HL-60 (cell line): ENCODE measurements around the gene PAPOLA.

ENCODE experiments used
- DNase-seq, 2 experiments: peaks; one replicate each; pipeline ENCODE4 v3.0.0-alpha.2; 2010 to 2020; ENCODE audit warnings: low read depth in 1 of 2, low spot score in 1 of 2
- H3K27ac ChIP-seq: fragments of 250-450 bp; sonication (Bioruptor Pico); replicated peaks from 2 replicates; pipeline ENCODE4 v1.5.1; 2020; ENCODE audit warnings: mild to moderate bottlenecking, moderate library complexity
- H3K27me3 ChIP-seq: fragments of 250-450 bp; sonication (Bioruptor Pico); 2 replicates; pipeline ENCODE4 v1.5.1; 2021; ENCODE audit warnings: mild to moderate bottlenecking, moderate library complexity; ENCODE audit not compliant: insufficient read depth, poor library complexity, severe bottlenecking
- H3K4me3 ChIP-seq: replicated peaks from 2 replicates; pipeline ENCODE4 v1.5.1; 2011; ENCODE audit warnings: mild to moderate bottlenecking, control low read depth, low read length; ENCODE audit not compliant: insufficient read depth
- CTCF ChIP-seq: IDR thresholded peaks from one replicate; pipeline ENCODE4 v1.5.1; 2011; ENCODE audit warnings: low read length, control low read depth, inconsistent platforms; ENCODE audit not compliant: insufficient read depth
- GABPA ChIP-seq: IDR thresholded peaks from 2 replicates; pipeline ENCODE4 v1.6.1; 2012; ENCODE audit warnings: low read depth
- POLR2AphosphoS5 ChIP-seq: IDR thresholded peaks from 2 replicates; pipeline ENCODE4 v1.6.1; 2012; ENCODE audit warnings: low read depth
- REST ChIP-seq: IDR thresholded peaks from 2 replicates; pipeline ENCODE4 v1.6.1; 2012; ENCODE audit warnings: low read depth; ENCODE audit not compliant: insufficient replicate concordance
- SPI1 ChIP-seq: IDR thresholded peaks from 2 replicates; pipeline ENCODE4 v1.6.1; 2012; ENCODE audit warnings: low read depth, mild to moderate bottlenecking, borderline replicate concordance

Gene PAPOLA

GRCh38 chr14:96516351-96516750 lies 14.2 kb downstream of the PAPOLA start:
- no peak for TF ChIP-seq POLR2AphosphoS5
- no peak for TF ChIP-seq GABPA
- no peak for TF ChIP-seq REST
- TF ChIP-seq SPI1 = no peak
- no peak for TF ChIP-seq CTCF
- no peak overlapping the region for H3K4me3 ChIP-seq
- DNase-seq = no peak
- no peaks in the 10 kb centered on the region for H3K27me3 ChIP-seq
- H3K27ac ChIP-seq = no peak overlapping the region

GRCh38 chr14:96519970-96520369 lies 17.8 kb downstream of the PAPOLA start:
- H3K27ac ChIP-seq = no peak overlapping the region
- no peak for TF ChIP-seq REST
- no peak for TF ChIP-seq CTCF
- no peak for TF ChIP-seq SPI1
- no peak for TF ChIP-seq POLR2AphosphoS5
- TF ChIP-seq GABPA = no peak
- no peaks in the 10 kb centered on the region for H3K27me3 ChIP-seq
- DNase-seq = no peak
- no peak overlapping the region for H3K4me3 ChIP-seq

GRCh38 chr14:96525452-96525851 lies 23.3 kb downstream of the PAPOLA start:
- TF ChIP-seq POLR2AphosphoS5 (no peak), SPI1 (no peak)

GRCh38 chr14:96532632-96533031 lies 30.4 kb downstream of the PAPOLA start:
- Histone ChIP-seq H3K4me3 (no peak overlapping the region), H3K27ac (no peak overlapping the region), H3K27me3 (no peaks in the 10 kb centered on the region)
- DNase-seq = no peak
- no peak for TF ChIP-seq POLR2AphosphoS5
- no peak for TF ChIP-seq CTCF
- TF ChIP-seq REST = no peak
- no peak for TF ChIP-seq SPI1
- no peak for TF ChIP-seq GABPA

More at GRCh38 chr14:96525452-96525851, 23.3 kb downstream of the PAPOLA start:
- Histone ChIP-seq H3K4me3 (no peak overlapping the region), H3K27me3 (no peaks in the 10 kb centered on the region), H3K27ac (no peak overlapping the region)
- no peak for DNase-seq
